GM12875 (cell line): ENCODE results near the gene C1orf226.
A peak's percentile ranks its signal among the peaks of the same experiment; 100 is the strongest.
"Not testable (repeated sequence)": the region's sequence is repeated elsewhere in the genome, so short reads cannot be mapped to it uniquely, and the experiment has no call there.

ENCODE experiments used
- H3K4me3 ChIP-seq: one replicate; pipeline ENCODE4 v1.5.1; 2011; ENCODE audit warnings: low read depth, low read length, control low read depth
- CTCF ChIP-seq: IDR thresholded peaks from 2 replicates; pipeline ENCODE4 v1.5.1; 2011; ENCODE audit warnings: low read depth, mild to moderate bottlenecking, control low read depth, inconsistent platforms, low read length, moderate library complexity, borderline replicate concordance; ENCODE audit not compliant: insufficient read depth

C1orf226 gene

GRCh38 chr1:162349635-162350330, 31.7 kb upstream of the C1orf226 start:
- no peak for TF ChIP-seq CTCF
- no peak overlapping the region for H3K4me3 ChIP-seq

- TF ChIP-seq CTCF = no peak
- H3K4me3 ChIP-seq = no peak overlapping the region
Measured at GRCh38 chr1:162351246-162351842, 30.2 kb upstream of the C1orf226 start.

- not testable (repeated sequence) for H3K4me3 ChIP-seq
Measured at GRCh38 chr1:162351874-162352273, 29.7 kb upstream of the C1orf226 start.

GRCh38 chr1:162353078-162353477, 28.4 kb upstream of the C1orf226 start:
- no peak overlapping the region for H3K4me3 ChIP-seq
- TF ChIP-seq CTCF = no peak

GRCh38 chr1:162353702-162354101, 27.8 kb upstream of the C1orf226 start:
- TF ChIP-seq CTCF = no peak
- no peak overlapping the region for H3K4me3 ChIP-seq

- H3K4me3 ChIP-seq = no peak overlapping the region
- 0 out of 2 replicates have a peak, but pooled peaks have one; percentile 41 for TF ChIP-seq CTCF
Measured at GRCh38 chr1:162357681-162358266, 23.8 kb upstream of the C1orf226 start.

GRCh38 chr1:162358928-162359327, 22.6 kb upstream of the C1orf226 start:
- no peak overlapping the region for H3K4me3 ChIP-seq
- no peak for TF ChIP-seq CTCF
